Cerebellar nuclear complex (tissue), 1 donor: ENCODE data around the gene KIRREL1.

Source experiments
- DNase-seq, 2 experiments: peaks; one replicate each; lab custom pipeline; 2025; lab: John Stamatoyannopoulos, UW

Gene KIRREL1

GRCh38 chr1:158146739-158147138 is 153.3 kb downstream of the KIRREL1 start:
- DNase-seq, result no peak

- DNase-seq, result no peak
Measured at GRCh38 chr1:158147401-158147800, 154.0 kb downstream of the KIRREL1 start.

GRCh38 chr1:158147869-158148268 is 154.4 kb downstream of the KIRREL1 start:
- DNase-seq, result no peak

DNA sequence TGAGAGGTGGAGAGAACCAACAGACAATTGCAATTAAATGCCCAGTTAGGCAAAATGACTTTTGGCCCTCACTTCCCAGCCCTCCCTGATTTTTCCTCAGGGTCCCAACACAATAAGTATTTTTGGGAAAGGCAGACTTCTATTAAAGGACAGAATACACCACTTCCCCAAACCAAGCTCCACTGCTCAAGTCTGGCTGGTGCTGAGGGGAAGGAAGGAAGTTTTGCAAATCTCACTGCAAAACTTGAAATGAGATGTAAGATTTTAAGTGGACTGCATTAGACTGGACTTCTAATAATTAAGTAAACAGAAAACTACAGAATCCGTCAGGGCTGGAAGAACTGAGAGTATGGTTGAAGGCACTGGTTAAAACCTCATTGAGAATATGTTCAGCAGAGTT is 155.0 kb downstream of the KIRREL1 start:
- DNase-seq, result no peak

- DNase-seq, result no peak
Measured at GRCh38 chr1:158149175-158149574, 155.7 kb downstream of the KIRREL1 start.
